Vagina (tissue), 2 donors: ENCODE measurements around the gene ZBTB40.

Source experiments
- CTCF ChIP-seq, 3 experiments: fragments of 450-650 bp in 2 of 3; fragments of 200-600 bp in 1 of 3; sonication (generic) in 1 of 3; IDR thresholded peaks; one replicate each; pipeline ENCODE4 v1.5.1; 2017 to 2019; ENCODE audit warnings: antibody characterized with exemption in 3 of 3, mild to moderate bottlenecking in 2 of 3, moderate library complexity in 2 of 3
- POLR2AphosphoS5 ChIP-seq, 2 donors: sonication (generic); formaldehyde crosslinking; IDR thresholded peaks; one replicate each; pipeline ENCODE4 v1.9.0; 2017; ENCODE audit warnings: antibody characterized with exemption in 2 of 2, mild to moderate bottlenecking in 2 of 2, low read depth in 1 of 2; ENCODE audit not compliant: insufficient read depth in 1 of 2

- TF ChIP-seq POLR2AphosphoS5 (IDR thresholded peaks at IDR 0.05; ENCODE audit: insufficient read depth in 1 of 2, low read depth in 1 of 2) (no peak), CTCF (IDR thresholded peaks at IDR 0.05) (no peak)
These were observed 118.7 kb downstream of the ZBTB40 start for GRCh38 chr1:22570140-22570909.
